Measurements from ENCODE around the gene GABBR1.
A peak's percentile ranks its signal among the peaks of the same experiment; 100 is the strongest.

GABBR1 gene

DNA sequence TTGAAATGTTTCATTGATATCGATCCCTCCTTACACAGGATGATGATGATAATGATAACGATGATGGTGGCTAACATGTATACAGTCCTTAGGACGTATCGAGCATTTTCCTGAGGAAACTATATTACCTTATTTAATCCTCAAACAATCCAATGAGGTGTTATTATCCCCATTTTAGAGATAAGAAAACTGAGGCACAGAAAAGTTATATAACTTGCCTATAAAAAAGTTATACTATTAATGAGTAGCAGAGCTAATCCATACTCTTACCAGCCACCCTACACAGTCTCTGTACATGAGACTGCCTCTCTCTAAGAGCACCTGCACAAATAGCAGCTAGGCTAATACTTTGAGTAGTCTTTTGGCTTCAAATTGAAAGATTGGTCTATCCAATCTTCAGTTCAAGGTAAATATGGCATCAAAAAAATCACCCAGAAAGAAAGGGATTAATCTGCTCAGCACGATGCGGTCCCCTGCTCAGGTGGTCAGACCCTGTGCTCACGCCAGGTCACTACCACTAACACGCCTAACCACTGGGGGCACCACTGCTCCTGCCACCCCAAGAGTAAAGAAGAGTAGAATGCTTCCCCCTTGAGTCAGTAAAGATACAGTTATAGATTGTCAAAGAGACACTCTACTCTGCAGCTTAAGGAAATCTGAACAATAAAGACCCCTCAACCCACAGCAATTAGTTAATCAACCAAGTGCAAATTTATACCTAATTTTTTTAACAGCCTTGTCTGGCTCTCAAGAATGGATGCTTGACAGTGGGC, 15.0 kb downstream of the GABBR1 start:
- no peak for DNase-seq

DNA sequence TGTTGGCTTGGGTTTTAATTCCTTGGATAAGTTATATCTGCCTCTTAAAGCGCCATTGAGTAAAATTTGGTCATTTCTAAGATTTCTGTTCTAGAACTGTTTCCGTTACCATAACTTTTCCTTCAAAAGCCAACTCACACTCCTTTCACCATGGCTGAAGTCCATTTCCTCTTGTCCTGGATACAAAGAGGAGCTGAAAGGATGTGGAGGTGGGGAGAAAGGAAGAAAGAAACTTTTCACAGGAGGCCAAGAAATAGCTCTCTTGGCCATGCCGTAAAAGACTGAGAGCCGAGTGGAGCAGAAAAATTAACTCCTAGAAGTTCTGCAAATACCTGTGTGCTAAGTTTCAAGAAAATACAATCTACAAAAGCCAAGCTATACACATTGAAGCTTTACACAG, 21.6 kb downstream of the GABBR1 start:
- no peak for DNase-seq

DNA sequence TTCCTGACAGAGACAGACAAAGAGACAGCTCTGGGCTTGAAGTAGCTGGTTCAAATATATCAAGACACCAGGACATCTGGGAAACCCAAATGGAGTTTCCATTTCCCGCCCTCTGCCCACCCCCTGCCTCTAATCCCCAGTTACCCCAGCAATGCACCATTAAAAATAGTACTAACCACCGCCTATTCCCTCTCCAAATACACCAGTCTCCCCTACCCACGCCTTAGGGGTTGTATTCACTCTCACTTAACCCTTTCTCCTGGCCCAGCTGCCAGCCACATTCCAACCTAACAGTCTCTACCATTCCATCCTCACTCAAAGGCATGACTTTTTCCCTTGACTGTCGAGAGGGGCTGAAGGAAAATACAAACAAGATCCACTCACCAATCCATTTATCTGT, 22.4 kb downstream of the GABBR1 start:
- no peak for DNase-seq

DNA sequence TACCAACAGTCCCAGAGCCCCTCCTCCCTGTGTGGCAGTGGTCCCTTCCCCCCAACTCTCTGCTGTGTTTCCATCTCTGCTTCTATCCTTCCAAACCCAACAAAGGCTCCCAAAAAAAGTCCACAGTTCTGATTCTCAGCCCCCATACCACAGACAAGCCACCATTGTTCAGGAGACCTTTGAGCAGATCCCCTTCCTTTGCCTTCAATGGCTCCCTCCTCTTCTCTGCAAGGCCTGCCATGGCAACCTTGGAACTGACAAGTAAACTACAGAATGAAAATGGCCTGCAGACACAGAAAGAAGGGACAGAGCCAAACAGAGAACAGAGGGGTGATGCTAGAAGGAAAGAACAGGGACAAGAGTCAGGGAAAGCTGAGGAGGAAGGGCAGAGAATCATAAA, 24.9 kb downstream of the GABBR1 start:
- no peak for DNase-seq

DNA sequence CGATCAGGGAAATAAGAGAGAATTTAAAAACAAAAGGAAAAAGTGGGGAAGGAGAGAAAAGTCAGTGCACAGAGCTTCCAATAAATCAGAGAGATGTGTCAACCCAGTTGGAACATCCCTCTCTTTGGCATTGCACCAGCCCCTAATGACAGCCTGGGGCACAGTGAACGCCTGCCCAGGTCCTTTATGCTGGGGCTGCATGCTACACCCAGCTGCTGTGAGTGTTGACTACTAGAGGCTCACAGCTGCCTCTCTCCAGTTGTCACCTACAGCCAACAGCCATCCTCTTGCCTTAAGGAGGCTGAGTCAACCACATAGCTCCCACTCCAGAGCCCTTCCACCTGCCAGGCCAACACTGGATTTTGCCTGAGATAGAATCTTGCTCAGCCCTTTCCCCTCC, 29.1 kb downstream of the GABBR1 start:
- peak; percentile 16 for DNase-seq

DNA sequence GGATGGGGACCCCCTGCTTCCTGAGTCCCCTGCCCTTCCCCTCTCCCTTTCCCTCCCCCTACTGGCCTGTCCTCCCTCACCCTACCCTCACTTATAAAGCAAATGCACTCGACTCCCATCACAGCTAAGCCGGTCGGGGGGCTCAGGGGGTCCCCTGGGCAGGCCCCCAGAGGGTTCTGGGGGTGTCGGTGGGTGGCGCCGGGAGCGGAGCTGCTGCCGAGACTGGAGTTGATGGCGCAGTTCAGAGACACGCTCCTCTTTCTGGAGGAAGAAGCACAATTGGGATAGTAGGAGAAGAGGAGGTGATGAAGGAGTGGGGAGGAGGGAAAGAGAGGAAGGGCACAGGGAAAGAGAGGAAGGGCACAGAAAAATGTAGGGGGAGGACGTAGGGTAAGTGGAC, 29.5 kb downstream of the GABBR1 start:
- no peak for DNase-seq

DNA sequence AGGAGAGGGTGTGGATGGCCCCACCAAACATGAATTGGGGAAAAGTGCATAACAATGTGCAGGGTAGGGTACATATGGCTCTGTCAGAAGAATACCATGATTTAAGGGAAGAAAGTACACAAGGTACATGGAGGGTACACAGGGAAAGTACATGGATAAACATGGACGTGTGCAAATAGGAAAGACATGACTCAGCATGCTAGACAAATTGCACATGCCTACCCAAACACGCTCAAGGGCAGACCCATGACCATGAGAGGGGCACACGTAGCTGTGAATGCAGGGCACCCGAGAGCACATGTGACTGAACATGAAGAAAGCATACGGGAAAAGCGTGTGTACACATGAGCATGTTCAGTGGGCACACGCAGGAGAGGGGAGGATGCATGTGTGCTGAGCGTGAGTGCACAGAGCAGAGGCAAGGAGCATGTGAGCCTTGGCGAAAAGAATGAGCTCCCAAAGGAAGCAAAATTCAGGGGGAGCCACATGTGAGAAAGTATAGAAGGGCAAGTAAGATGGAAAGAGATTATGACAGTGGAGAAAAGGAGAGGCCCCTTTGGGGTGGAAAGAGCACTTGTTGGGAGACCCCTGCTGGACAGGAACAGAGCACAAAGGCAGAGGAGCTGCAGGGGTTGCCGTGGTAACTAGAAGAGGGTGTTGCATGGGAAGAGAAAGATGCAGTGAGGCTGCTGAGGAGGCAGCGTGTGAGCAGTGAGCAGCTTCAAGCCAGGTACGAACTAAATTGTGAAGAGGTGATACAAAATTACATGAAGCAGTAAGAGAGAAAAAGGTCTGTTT, 30.2 kb downstream of the GABBR1 start:
- peak; percentile 26 for DNase-seq

DNA sequence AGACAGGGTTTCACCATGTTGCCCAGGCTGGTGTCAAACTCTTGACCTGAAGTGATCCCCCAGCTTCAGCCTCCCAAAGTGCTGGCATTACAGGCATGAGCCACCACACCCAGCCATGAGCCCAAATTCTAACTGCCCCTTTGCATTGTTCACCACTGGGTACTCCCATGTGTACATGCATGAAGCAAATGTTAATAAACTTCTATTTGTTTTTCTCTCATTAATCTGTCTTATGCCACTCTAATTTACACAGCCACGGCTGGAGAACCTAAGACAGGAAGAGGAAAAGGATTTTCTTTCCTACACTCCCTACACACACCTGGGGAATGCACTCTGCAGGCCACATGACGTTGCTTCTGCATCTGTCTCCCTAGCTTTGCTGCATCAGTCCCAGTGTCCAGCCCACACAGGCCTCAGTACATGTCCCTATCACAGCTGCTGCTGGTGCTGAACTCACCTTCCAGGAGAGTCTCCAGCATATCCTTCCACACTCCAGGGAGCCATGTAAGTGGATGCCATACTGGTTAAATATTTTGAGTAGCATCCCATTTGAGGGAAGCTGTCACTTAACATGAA, 34.7 kb downstream of the GABBR1 start:
- no peak for DNase-seq

DNA sequence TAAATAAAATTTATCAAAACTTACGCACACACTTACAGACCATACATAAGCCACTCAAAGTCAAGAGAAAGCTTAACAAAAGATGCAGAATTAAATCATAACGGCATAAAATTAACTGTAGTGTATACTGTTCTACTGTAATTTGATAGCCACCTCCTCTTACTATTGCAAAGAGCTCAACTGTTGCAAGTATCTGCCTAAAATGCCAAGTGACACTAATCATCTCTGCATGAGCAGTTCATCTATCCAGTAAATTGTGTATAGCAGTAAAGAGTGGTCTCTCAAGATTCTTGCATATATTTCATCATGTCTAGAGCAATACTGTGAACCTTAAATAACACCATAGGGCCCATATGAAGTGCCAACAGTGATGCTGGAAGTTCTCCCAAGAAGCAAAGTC, 35.8 kb downstream of the GABBR1 start:
- DNase-seq, result no peak

DNA sequence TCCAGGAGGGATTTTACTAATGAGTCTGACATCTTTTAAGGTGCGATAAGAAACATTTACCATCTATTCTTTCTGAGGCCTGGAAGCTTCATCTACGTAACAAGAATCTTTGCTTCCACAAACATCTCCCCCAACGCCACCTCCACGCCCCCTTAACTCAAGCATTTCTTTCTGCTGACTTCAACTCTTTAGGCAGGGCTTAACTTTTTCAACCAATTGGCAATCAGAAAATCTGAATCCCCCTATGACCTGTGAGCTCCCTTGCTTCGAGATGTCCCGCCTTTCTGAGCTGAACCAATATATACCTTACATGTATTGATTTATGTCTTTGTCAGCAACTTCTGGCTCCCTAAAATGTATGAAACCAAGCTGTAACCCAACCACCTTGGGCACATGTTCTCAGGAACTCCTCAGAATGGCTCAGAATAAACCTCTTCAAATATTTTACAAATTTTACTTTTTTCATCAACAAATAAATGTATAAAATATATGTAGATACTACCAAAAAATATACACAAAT, 36.5 kb downstream of the GABBR1 start:
- no peak for DNase-seq

DNA sequence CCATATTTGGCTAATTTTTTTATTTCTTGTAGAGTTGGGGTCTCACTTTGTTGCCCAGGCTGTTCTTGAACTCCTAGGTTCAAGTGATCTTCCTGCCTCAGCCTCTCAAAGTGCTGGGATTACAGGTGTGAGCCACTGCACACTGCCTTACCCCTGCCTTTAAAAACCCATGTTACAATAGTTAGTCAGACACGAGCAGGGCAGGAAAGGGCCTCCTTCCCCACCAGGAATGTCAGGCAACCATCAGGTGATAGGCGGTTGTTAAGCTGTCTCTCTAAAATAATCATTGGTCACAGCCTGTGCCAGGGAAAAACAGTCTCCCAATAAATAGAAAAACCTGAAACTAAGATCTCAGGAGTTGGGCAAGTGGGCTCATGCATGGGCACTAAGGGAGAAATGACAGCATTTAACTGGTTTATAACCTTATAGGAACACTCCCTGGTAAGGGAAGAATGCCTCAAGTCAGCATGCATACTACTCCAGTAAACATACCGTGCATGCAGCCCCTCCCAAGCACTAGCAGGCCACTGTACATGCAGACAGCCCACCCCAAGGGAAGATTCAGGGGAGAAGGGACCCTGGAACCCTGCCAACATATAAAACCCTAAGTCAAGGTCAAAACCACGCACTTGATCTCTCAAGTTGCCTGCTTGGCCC, 39.7 kb downstream of the GABBR1 start:
- DNase-seq, result no peak

DNA sequence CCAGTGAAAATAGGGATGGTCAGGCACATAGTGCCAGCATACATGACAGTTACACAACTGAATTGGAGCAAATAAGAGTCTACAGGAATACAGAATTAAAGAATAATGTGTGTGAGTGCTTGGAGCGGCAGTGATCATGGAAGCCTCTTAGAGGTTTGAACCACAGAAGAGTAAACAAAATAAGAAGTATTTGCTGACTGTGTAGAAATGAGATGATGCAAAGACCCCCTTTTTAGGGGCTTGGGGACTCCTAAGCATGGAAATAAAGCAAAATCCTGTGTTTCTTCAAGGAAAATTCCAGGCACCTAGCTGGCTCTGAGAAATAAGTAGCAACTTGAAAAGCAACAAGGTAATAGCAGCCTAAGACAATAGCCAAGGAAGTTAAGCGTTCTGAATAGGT, 41.3 kb downstream of the GABBR1 start:
- DNase-seq, result no peak

DNA sequence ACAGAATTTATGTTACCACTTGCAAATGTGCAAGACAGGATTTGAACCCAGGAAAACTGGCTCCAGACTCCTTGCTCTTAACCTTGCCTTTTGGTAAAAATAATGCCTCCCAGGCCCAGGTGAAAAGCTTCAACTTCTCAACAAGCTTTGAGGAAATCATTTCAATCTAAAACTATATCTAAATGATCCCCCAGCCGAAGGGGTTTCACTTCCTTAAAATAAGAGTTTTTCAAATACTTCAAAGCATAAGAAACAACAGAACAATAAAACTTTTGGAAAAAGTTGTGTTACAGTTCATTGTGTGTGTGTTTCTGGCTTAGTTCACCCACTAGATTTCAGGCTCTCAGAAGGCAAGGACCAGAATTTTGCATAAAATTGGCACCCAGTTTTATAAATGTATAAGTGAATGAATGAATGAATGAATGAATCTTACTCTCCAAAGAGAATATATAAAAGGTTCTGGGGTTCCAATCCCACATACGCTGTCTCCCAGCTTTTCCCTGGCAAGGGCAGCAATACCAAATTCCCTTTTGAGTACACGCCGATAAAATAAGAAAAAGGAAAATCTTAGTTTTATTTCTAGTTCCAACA, 42.7 kb downstream of the GABBR1 start:
- no peak for DNase-seq

DNA sequence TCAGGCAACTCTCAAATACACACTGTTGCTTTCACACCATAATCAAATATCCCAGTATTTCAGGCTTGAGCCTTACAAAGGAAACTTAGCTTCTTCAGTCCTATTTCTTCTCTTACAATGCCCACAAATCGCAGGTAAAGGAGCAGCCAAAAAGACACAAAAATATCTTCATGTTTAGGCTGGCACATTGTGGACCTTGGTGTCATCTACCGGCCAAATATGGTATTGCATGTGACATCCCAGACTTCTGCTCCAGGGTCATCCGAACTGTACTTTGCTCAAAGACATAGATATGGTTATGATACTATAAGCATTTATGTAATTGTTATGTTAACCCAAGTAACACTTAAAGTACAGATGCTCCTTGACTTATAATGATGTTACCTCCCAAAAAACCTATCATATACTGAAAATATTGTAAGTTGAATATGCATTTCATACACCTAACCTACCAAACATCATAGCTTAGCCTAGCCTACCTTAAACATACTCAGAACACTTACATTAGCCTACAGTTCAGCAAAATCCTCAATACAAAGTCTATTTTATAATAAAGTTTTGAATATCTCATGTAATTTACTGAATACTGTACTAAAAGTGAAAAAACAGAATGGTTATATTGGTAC, 43.4 kb downstream of the GABBR1 start:
- peak; percentile 23 for DNase-seq

DNA sequence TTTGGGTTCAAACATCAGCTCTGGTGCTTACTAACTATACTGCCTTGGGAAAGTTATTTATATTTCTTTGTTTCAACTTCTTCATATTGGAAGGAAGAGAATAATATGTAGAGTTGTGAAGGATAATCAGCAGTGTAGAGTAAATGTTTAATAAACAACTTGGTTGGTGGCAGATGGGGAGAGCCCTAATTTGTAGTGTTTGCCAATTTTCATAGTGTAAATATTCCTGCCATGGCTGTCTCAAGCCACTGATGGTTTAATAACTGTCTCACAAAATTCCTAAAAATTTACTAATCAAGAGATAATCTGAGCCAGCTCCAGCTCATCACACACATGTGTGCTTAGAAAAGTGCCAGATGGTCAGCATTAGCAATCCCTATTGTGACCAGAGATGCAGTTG, 48.2 kb downstream of the GABBR1 start, which contains the start of gene OR2H2:
TSS of gene OR2H2 (plus strand) at position 301 of the 400 bp plus-strand sequence. CDS start 2,824 bp downstream, outside the sequence.
- DNase-seq, result no peak

DNA sequence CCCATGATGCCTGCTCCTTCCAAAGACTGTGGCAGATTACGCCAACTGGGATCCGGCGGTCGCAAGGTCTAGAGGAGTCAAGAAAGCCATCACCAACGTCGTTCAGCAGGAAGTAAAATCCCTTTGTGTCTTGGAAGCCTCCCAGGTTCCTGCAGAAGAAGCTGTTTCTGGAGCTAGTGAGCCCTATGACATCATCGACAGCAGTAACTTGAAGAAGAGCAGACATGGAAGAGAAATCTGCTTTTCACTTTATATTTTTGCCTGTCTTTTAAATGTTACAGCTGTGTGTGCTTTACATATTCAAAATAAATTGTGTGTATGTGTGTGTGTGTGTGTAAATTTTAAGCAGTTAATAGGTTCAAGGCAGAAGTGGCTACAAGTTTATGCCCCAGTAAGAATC, 55.4 kb downstream of the GABBR1 start:
- no peak for DNase-seq

DNA sequence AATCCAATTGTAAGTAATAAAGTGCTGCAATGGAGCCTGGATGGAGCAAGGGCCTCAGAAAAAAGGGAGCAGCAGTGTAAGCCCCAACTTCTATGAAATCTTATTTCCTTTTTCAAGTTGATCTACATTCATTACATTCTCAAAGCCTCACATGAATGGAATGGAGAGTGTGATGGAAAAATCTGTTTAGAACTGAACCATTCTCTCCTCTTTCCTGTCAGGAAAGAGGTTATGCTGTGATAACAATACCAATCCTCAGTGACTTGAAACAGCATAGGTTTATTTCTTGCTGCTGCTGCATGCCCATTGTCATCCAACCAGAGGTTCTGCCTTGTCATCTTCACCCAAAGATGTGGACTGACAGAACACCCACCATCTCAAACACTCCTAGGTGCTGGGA, 56.9 kb downstream of the GABBR1 start:
- DNase-seq, result no peak

DNA sequence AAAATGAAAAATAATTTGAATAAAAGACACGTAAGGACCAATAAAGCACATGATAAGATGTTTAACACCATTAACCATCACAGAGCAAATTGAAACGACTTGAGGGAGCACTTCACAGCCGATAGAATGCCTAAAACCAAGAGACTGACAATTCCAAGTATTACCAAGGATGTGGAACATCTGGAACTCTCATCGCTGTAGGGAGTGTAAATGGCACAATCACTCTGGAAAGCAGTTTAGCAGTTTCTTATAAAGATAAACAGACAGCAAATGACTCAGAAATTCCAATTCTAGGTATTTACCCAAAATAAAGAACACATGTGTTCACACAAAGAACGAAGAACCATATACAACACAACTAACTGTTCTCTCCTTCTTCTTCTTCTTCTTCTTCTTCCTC, 65.0 kb downstream of the GABBR1 start:
- DNase-seq, result no peak

DNA sequence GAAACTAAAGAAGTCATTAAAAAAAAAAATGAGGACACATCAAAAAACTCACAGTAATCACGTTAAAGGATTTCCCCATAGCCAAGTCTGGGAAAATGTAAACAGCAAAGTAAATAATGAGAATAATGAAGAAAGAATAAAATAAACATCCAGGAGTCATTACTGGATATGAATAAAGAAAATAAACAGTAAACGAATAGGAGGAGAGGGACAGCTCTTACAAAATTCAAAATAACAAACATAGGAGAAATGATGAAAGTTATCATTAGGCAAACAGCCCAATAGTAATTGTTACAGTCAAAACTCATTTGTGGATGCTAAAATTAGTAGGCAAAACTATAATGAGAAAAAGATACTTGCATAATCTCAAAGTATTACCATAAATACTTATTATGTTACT, 65.4 kb downstream of the GABBR1 start:
- no peak for DNase-seq

DNA sequence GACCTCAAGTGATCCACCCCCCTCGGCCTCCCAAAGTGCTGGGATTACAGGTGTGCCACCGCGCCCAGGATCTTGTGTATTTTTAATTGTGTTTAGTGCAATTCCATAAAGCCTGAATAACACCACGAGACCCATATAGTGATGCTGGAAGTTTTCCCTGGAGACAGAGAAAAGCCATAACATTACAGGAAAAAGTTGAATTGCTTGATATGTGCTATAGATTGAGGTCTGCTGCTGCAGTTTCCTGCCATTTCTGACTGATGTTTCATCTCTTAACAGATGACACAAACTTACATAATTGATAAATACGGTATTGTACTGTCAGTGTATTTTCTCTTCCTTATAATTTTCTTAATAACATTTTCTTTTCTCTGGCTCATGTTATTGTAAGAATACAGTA, 66.1 kb downstream of the GABBR1 start:
- DNase-seq, result no peak

DNA sequence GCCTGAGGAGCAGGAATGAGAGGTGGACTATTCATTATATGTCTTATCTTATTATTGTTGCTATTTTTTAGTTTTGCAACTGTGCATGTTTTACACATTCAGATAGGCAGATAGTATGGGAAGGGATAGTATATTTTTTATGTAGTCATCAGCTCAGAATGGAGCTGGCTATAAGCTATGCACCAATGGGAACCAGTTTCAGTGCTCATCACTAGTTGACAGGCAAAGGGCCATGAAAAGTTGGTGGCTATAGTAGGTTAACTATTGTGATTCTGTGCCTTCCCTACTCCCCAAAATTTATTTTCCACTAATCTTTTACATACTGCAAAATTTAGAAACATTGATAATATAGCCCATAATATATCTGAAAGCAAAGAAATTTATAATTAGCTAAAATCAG, 68.1 kb downstream of the GABBR1 start:
- no peak for DNase-seq

DNA sequence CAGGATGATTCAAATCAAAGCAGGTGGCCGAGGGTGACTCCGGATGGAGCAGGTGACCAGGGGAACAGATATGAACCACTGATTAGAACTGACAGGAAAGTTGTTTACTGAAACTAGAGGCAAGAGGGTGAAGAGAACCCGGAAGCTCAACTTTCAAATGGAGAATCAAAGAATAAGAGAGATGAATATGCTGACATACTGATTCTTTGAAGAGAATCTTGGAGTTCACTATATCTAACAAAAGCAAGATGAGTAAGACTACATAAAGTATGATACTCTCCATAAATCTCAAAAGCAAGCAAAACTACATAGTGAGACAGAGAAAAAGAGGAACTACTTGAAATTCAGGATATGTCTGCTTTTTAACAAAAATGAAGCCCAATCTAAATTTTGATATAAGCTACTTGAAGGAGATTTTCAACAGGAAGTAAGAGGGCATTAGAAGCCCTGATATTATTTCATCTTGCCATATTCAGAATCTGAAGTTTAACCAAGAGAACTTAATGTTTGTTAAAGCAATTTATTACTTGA, 69.5 kb downstream of the GABBR1 start:
- DNase-seq, result no peak
